HG03175 (cell line): ENCODE data around the gene METRN.

Source experiments
- ATAC-seq: cut with Tn5 transposase; IDR thresholded peaks from one replicate; pipeline ENCODE4 v1.9.1; 2021; ENCODE audit warnings: mild to moderate bottlenecking, moderate library complexity; ENCODE audit not compliant: unreplicated experiment

METRN gene

GRCh38 chr16:714558-715476 lies at the start of gene METRN:
Gene METRN (plus strand): TSS chr16:715118. CDS start chr16:715290, 172 bp downstream.
- peak; percentile 75 for ATAC-seq

GRCh38 chr16:666572-666971 lies 48.3 kb upstream of the METRN start:
- no peak for ATAC-seq

DNA sequence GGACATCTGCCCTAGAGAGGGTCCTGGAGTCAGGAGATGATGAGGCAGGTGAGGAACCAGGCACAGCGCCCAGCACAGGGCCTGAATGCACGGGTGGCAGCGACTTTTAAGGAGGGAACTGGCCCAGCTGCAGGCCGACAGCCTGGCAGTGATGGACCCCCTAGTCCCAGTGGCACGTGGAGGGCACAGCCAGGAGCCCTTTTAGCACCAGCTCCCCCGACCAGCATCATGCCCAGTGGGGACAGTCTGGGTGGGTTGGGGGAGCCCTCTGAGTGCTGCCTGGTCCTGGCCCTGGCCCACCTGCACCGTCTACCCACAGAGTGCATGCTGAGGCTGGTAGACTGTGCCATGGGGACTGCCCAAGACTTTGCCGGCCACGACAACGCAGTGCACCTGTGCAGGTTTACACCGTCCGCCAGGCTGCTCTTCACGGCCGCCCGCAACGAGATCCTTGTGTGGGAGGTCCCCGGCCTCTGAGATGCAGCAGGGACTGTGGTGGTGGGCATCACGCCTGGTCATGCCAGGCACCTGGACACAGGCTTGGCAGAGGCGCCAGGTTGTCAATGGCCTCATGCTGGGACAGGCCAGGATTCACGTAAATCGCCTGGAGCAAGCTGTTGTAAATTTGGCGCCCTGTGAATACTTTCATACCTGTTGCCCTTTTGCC lies 47.7 kb upstream of the METRN start:
- ATAC-seq: no peak

DNA sequence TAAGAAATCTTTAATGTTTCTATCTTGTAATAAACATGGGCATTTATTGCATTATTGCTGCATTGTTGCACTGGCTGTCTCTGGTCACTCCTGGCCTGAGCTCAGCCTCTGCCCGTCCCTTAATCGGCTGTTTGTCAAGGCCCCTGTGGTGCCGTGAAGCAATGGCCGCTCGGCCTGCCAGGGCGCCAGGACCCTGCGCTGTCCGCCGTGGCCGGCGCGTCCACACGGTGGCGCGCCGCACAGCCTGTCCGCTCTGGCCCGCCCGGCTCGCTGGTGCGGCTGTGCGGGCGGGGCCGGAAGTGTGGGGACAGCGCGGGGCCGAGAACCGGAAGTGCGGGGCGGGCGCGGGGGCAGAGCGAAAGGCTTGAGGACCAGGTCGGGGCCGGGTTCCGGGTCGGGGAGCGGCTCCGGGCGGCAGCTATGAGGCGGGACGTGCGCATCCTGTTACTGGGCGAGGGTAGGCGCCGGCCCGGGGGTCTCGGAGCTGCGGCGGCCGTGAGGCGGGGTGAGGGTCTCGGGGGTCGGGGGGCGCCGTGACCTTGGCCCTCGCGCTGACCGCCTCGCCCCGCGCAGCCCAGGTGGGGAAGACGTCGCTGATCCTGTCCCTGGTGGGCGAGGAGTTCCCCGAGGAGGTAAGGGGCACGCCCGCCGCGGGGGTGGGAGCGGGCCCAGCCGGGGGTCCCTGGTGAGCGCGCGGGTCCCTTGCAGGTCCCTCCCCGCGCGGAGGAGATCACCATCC lies 47.0 kb upstream of the METRN start, which contains the start of gene RHOT2:
RHOT2 (plus strand) TSS at position 353 of the 739 bp plus-strand sequence; CDS start at position 421, 68 bp downstream.
- ATAC-seq: peak; percentile 89

- peak; percentile 17 for ATAC-seq
These were observed 46.3 kb upstream of the METRN start for GRCh38 chr16:668519-669171.

GRCh38 chr16:669666-670065 lies 45.3 kb upstream of the METRN start:
- no peak for ATAC-seq

DNA sequence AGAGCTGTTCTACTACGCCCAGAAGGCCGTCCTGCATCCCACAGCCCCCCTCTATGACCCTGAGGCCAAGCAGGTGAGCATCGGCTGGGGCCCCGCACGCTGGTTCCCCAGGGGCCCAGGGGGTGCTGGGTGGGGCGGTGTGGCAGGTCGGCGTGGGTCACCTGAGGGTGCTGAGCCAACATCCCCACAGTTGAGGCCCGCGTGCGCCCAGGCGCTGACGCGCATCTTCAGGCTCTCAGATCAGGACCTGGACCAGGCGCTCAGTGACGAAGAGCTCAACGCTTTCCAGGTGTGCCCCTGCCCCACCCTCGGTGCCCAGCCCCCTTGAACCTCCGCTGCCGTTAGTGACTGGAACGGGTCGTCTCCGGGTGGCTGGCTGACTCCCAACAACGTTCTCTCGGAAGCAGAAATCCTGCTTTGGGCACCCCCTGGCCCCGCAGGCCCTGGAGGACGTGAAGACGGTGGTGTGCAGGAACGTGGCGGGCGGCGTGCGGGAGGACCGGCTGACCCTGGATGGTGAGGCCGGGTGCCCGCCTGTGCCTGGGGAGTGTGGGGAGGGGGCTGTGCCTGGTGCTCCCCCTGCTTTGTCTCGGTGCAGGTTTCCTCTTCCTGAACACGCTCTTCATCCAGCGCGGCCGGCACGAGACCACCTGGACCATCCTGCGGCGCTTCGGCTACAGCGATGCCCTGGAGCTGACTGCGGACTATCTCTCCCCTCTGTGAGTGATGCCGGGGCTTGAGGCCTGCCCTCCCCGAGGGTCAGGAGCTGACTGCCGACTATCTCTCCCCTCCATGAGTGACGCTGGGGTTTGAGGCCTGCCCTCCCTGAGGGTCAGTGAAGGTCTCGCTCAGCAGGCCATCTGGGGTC lies 44.2 kb upstream of the METRN start:
- no peak for ATAC-seq

DNA sequence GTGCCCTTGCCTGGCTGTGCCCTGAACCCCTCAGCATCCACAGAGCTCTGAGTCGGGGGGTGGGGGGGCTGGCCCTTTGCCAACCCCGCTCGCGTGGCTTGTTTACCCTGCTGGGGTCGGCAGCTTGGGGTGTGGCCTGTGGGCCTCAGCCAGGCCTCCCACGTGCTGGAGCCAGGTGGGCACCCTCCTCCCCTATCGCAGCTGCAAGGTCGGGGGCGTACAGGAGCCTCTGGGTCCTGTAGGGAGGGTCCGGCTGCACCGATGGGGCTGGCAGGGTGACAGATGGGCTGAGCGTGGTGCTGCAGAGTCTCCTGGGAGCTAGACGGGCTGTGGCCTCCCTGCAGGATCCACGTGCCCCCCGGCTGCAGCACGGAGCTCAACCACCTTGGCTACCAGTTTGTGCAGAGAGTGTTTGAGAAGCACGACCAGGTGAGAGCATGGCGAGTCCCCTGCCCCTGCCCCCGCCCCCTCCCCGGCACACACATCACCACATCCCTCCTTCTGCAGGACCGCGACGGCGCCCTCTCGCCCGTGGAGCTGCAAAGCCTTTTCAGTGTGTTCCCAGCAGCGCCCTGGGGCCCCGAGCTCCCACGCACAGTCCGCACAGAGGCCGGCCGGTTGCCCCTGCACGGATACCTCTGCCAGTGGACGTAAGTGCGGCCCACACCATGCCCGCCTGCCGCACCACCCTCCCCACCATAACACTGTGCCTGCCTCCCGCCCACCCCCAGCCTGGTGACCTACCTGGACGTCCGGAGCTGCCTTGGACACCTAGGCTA lies 43.4 kb upstream of the METRN start:
- no peak for ATAC-seq

DNA sequence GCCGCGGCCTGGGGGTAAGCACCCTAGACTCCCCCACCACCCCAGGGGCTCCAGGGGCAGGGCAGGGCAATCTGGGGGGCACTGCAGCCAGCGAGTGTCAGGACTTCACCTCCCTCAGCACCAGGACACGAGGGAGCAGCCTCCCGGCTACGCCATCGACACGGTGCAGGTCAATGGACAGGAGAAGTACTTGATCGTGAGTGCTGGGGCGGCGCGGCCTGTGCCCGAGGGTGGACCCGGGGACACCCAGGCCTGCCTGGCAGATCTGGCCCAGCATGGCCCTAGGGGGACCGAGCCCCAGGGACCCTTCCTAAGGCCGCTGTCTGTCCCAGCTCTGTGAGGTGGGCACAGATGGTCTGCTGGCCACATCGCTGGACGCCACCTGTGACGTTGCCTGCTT lies 42.5 kb upstream of the METRN start:
- ATAC-seq: no peak

GRCh38 chr16:672851-673250 lies 42.1 kb upstream of the METRN start:
- no peak for ATAC-seq

- ATAC-seq: no peak
These were observed 41.4 kb upstream of the METRN start for GRCh38 chr16:673399-673991.

DNA sequence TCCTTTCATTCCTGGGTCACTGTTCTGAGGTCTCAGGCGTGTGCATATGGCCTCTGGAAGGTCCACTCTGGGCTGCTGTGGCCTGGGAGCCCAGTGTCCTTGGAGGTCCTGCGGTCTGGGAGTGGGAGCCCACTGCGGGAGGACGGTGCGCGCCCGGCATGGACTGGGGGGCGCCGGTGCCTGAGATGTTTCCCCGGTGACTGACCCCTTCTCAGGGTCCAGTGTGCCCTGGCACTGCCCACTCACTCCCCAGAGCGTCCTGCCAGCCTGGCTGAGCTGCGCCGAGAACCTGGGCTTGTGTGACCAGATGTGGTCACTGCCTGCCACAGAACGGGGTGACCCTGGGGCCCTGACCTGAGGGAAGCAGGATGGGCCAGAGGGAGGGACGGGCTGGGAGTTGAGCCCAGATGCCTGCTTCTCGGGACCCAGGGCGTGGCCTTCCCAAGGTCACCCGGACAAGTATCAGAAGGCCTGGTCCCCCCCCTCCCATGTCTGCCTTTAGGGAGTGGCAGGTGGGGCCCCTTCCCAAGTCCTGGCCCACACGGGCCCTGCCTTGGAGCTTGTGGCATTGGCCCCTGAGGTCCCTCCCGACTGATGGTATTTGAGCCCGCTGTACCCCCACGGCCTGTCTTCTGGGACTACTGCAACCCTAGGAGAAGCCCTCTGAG lies 40.6 kb upstream of the METRN start:
- no peak for ATAC-seq

DNA sequence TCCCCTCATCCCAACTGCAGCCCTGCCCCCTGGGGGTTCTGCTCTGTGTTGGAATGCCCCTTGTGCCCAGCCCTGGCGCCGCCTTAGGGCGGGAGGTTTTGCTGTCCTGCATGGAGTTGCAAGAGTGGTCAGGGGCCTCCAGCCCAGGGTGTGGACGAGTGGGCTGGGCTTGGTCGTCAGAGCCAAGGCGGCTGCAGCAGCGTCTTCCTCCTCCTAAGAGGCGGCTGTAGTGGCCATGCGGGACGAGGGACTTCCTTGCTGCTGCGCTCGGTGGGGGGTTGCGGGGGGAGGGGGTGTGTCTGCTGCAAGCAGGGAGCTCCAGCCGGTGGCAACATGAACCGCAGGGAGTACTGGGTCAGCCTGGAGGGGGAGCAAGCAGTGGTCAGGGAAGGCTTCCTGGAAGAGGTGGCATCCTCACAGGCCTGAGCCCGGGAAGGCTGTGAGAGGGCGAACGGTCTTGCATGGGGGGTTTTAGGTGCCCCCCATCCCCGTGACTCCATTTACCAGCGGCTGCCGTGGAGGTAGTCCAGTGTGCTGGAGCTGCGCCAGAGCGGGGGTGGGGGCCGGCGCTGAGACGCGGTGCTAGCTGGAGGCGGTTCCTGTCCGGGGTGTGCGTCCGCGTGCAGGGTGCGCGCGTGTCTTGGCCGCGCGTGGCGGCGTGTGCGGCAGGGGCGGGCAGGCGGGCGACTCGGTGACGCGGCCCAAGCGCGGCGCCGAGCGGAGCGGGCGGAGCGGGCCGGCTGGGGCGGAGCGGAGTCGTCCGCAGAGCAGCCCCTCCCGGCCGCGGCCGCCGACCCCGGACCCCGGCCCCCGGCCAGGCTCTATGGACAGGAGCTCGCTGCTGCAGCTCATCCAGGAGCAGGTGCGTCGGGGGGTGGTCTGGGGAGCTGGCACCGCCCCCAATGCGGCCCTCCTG lies 39.7 kb upstream of the METRN start, which contains the start of gene RHBDL1:
RHBDL1 (plus strand) TSS at position 704 of the 916 bp plus-strand sequence; CDS start at position 824, 120 bp downstream.
- ATAC-seq: no peak

GRCh38 chr16:675884-676564 lies 38.9 kb upstream of the METRN start:
- no peak for ATAC-seq

DNA sequence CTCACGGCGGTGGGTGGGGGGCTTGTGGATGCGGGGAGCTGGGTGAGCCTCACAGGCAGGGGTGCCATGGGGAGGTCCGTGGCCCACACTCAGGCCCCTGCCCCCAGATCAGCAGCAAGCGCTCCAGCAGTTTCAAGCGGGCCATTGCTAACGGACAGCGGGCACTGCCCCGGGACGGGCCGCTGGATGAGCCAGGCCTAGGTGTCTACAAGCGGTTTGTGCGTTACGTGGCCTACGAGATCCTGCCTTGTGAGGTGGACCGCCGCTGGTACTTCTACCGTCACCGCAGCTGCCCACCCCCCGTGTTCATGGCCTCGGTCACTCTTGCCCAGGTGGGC lies 38.4 kb upstream of the METRN start:
- no peak for ATAC-seq

DNA sequence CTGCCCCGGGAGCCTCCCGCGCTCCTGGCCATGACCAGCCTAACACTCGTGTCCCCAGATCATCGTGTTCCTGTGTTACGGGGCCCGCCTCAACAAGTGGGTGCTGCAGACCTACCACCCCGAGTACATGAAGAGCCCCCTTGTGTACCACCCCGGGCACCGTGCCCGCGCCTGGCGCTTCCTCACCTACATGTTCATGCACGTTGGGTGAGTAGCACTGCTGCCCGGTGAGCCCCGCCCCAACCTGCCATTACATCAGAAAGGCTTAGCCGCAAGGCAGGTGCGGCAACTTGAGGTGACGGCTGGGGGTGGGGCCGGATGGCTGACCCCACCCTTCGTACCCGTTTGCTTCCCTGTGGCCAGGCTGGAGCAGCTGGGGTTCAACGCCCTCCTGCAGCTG lies 38.0 kb upstream of the METRN start:
- ATAC-seq: no peak
